ENCODE measurements around the gene PHKB. TPM values are rescaled to one million over a fixed set of nuclear protein-coding genes. Genes with fewer than 3 reads are reported as not detected.

The PHKB gene
- total RNA-seq = 100 to 1,000 TPM in 2 of 4 donors, 10 to 100 TPM in 2; 74.1 to 126 (median 101) TPM

- Histone ChIP-seq H3K4me1 (peaks cover 7 to 57% (median 27%) of the 10 kb centered on the region in 4 donors), H3K9me3 (no peaks in the 10 kb centered on the region), H3K27me3 (no peaks in the 10 kb centered on the region), H3K27ac (peak within 1 kb of the TSS; percentile 94 to 98 (median 96)), H3K4me3 (peak within 1 kb of the TSS; percentile 64 to 94 (median 82)), H3K36me3 (peaks cover 0 to 5% (median 2%) of the 10 kb centered on the region in 4 donors)
- in situ Hi-C loops (cut with MboI; ENCODE audit: low pct_ligation_motif_present in 1 of 4, low pct_unique_long_range_greater_than_20kb in 1 of 4, low sequenced_read_pairs in 3 of 4) (no loop called here), intact Hi-C loops (cut with DNase I; ENCODE audit: low total_unique reads) (no loop called here)
- peak; percentile 72 for TF ChIP-seq POLR2A (IDR thresholded peaks at IDR 0.05)
- TF ChIP-seq CTCF (IDR thresholded peaks at IDR 0.05) = peak in 1 of 5 experiments; percentile 4
- peak in 2 of 3 donors; percentile 82 to 85 for TF ChIP-seq POLR2AphosphoS5 (IDR thresholded peaks at IDR 0.05)
- TF ChIP-seq EP300 (IDR thresholded peaks at IDR 0.05; ENCODE audit: low read depth) = no peak
- WGBS, 2 donors (ENCODE audit: low coverage in 1 of 2) = 0% methylated on average over 61 of the region's 82 CpGs; no CpG with 5 or more reads in 1 of the 2 donors
- DNase-seq = peak; percentile 93
Measured at GRCh38 chr16:47460711-47461597, at the start of gene PHKB, which contains the start of gene ITFG1. TSS of gene PHKB (plus strand) at chr16:47461331. CDS start at chr16:47461351, 20 bp downstream. TSS of gene ITFG1 (minus strand) at chr16:47461063. CDS start at chr16:47461045, 18 bp downstream.

GRCh38 chr16:47413041-47413440 is 48.1 kb upstream of the PHKB start:
- Histone ChIP-seq H3K27me3 (no peaks in the 10 kb centered on the region), H3K4me1 (no peaks in the 10 kb centered on the region), H3K27ac (no peak overlapping the region), H3K4me3 (no peak overlapping the region), H3K36me3 (peaks cover 0 to 3% (median 0%) of the 10 kb centered on the region in 4 donors), H3K9me3 (no peaks in the 10 kb centered on the region)
- WGBS, 2 donors (ENCODE audit: low coverage in 1 of 2) = 81% methylated on average over 1 of the region's 1 CpG; no CpG with 5 or more reads in 1 of the 2 donors
- no peak for DNase-seq
- in situ Hi-C loops (cut with MboI; ENCODE audit: low pct_ligation_motif_present in 1 of 4, low pct_unique_long_range_greater_than_20kb in 1 of 4, low sequenced_read_pairs in 3 of 4) (no loop called here), intact Hi-C loops (cut with DNase I; ENCODE audit: low total_unique reads) (no loop called here)
- TF ChIP-seq CTCF (IDR thresholded peaks at IDR 0.05) = no peak
- TF ChIP-seq POLR2A (IDR thresholded peaks at IDR 0.05) = no peak
- no peak for TF ChIP-seq EP300 (IDR thresholded peaks at IDR 0.05; ENCODE audit: low read depth)
- no peak for TF ChIP-seq POLR2AphosphoS5 (IDR thresholded peaks at IDR 0.05)

GRCh38 chr16:47416869-47417268 is 44.3 kb upstream of the PHKB start:
- Histone ChIP-seq H3K4me3 (no peak overlapping the region), H3K36me3 (no peaks in the 10 kb centered on the region), H3K9me3 (no peaks in the 10 kb centered on the region), H3K4me1 (no peaks in the 10 kb centered on the region), H3K27ac (no peak overlapping the region), H3K27me3 (no peaks in the 10 kb centered on the region)
- DNase-seq = no peak
- in situ Hi-C loops (cut with MboI; ENCODE audit: low pct_ligation_motif_present in 1 of 4, low pct_unique_long_range_greater_than_20kb in 1 of 4, low sequenced_read_pairs in 3 of 4) = no loop called here
- TF ChIP-seq POLR2A (IDR thresholded peaks at IDR 0.05) = no peak
- no peak for TF ChIP-seq EP300 (IDR thresholded peaks at IDR 0.05; ENCODE audit: low read depth)
- no peak for TF ChIP-seq POLR2AphosphoS5 (IDR thresholded peaks at IDR 0.05)
- no peak for TF ChIP-seq CTCF (IDR thresholded peaks at IDR 0.05)
- intact Hi-C loops (cut with DNase I; ENCODE audit: low total_unique reads) = loop anchor here (5.0 kb wide), 1 partner anchor 1865 kb away; the partner anchor contains the start of gene CBLN1
- WGBS, 2 donors (ENCODE audit: low coverage in 1 of 2) = 98% methylated on average over 1 of the region's 1 CpG; no CpG with 5 or more reads in 1 of the 2 donors

- TF ChIP-seq POLR2A (IDR thresholded peaks at IDR 0.05) (no peak), CTCF (IDR thresholded peaks at IDR 0.05) (no peak), EP300 (IDR thresholded peaks at IDR 0.05; ENCODE audit: low read depth) (no peak), POLR2AphosphoS5 (IDR thresholded peaks at IDR 0.05) (no peak)
- 94 to 96% methylated on average over 4 to 13 of the region's 13 CpGs for WGBS, 2 donors (ENCODE audit: low coverage in 1 of 2)
Measured at GRCh38 chr16:47424846-47425245, 36.3 kb upstream of the PHKB start.

More at GRCh38 chr16:47424846-47425245, 36.3 kb upstream of the PHKB start:
- no peaks in the 10 kb centered on the region for H3K4me1 ChIP-seq
- no peak overlapping the region for H3K27ac ChIP-seq
- peaks cover 0 to 22% (median 9%) of the 10 kb centered on the region in 4 donors for H3K36me3 ChIP-seq
- H3K9me3 ChIP-seq = no peaks in the 10 kb centered on the region
- DNase-seq = no peak
- no peaks in the 10 kb centered on the region for H3K27me3 ChIP-seq
- intact Hi-C loops (cut with DNase I; ENCODE audit: low total_unique reads) (no loop called here), in situ Hi-C loops (cut with MboI; ENCODE audit: low pct_ligation_motif_present in 1 of 4, low pct_unique_long_range_greater_than_20kb in 1 of 4, low sequenced_read_pairs in 3 of 4) (no loop called here)
- no peak overlapping the region for H3K4me3 ChIP-seq
